PC-9 (cell line): ENCODE measurements around the gene SENP2.

Experiments used
- EZH2 ChIP-seq: fragments of 200-600 bp; sonication (generic); IDR thresholded peaks from 2 replicates; pipeline ENCODE4 v1.8.0; 2017; ENCODE audit warnings: antibody characterized with exemption, low read depth
- TF ChIP-seq, protein P1 (sequence below): fragments of 200-600 bp; sonication (generic); conservative IDR thresholded peaks from 2 replicates; pipeline ENCODE4 v1.6.1; 2017; ENCODE audit warnings: mixed run types, antibody characterized with exemption, mild to moderate bottlenecking, moderate library complexity

DNA sequence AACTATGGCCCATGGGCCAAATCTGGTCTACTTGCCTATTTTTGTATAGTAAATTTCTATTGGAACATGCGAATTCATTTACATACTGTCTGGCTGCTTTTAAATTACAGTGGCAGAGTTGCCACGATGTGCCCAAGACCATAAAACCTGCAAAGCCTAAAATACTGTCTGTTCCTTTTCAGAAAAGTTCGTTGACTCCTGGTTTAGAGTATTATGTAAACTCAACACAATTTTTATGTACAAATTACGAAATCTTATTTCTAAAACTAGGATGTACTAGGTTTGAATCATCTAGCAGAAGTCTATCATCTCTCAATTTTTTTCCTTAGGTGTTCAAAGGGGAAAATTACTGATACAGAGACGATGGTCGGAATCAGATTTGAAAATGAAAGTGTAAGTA lies 26.9 kb downstream of the SENP2 start:
- TF ChIP-seq, protein P1, sequence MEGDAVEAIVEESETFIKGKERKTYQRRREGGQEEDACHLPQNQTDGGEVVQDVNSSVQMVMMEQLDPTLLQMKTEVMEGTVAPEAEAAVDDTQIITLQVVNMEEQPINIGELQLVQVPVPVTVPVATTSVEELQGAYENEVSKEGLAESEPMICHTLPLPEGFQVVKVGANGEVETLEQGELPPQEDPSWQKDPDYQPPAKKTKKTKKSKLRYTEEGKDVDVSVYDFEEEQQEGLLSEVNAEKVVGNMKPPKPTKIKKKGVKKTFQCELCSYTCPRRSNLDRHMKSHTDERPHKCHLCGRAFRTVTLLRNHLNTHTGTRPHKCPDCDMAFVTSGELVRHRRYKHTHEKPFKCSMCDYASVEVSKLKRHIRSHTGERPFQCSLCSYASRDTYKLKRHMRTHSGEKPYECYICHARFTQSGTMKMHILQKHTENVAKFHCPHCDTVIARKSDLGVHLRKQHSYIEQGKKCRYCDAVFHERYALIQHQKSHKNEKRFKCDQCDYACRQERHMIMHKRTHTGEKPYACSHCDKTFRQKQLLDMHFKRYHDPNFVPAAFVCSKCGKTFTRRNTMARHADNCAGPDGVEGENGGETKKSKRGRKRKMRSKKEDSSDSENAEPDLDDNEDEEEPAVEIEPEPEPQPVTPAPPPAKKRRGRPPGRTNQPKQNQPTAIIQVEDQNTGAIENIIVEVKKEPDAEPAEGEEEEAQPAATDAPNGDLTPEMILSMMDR, result no peak
- no peak for TF ChIP-seq EZH2
